Measurements from ENCODE around the gene SHISAL1. TPM values are rescaled to one million over a fixed set of nuclear protein-coding genes. Genes with fewer than 3 reads are reported as not detected.
A peak's percentile ranks its signal among the peaks of the same experiment; 100 is the strongest.

SHISAL1 gene
- total and polyA plus RNA-seq, 10 of the 15 experiments (the other 5 are each of a cell fraction or from before 2014, with no cell fraction given): not detected

- POLR2A ChIA-PET: no interaction called here
- CTCF ChIA-PET: interaction anchor here (1.0 kb wide), 1 partner anchor 13 kb away, joined by 4 read pairs; no protein-coding TSS in a partner anchor
- H3K36me3 ChIP-seq (ENCODE audit: control insufficient read depth in 2 of 2, insufficient read depth in 2 of 2, low read length in 1 of 2): 0 out of 4 replicates have a peak, but pooled peaks cover 0 to 2% of the 10 kb centered on the region in 2 experiments
- SMC1A ChIA-PET (ENCODE audit: uncharacterized antibody, unreplicated experiment): no interaction called here
- RAD21 ChIA-PET (ENCODE audit: unreplicated experiment): interaction anchor here (1.5 kb wide), 1 partner anchor 13 kb away, joined by 9 read pairs; the partner anchor contains the start of gene PARVG
- H3K27me3 ChIP-seq (replicated peaks in 1 of 2; ENCODE audit: control insufficient read depth in 2 of 2, insufficient read depth in 2 of 2, low read length in 1 of 2): no peaks in the 10 kb centered on the region
- H3K9ac ChIP-seq (ENCODE audit: control insufficient read depth, insufficient read depth, low read length): no peak overlapping the region
- no peaks in the 10 kb centered on the region for H3K9me3 ChIP-seq (replicated peaks; ENCODE audit: control insufficient read depth, insufficient read depth, low read length)
- TF ChIP-seq, protein P1, sequence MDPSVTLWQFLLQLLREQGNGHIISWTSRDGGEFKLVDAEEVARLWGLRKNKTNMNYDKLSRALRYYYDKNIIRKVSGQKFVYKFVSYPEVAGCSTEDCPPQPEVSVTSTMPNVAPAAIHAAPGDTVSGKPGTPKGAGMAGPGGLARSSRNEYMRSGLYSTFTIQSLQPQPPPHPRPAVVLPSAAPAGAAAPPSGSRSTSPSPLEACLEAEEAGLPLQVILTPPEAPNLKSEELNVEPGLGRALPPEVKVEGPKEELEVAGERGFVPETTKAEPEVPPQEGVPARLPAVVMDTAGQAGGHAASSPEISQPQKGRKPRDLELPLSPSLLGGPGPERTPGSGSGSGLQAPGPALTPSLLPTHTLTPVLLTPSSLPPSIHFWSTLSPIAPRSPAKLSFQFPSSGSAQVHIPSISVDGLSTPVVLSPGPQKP (IDR thresholded peaks at IDR 0.05; ENCODE audit: low read depth, low read length): no peak
- no peak for TF ChIP-seq SUPT20H (IDR thresholded peaks at IDR 0.05; ENCODE audit: borderline replicate concordance, control insufficient read depth, low read depth, low read length)
- no peak for TF ChIP-seq CBX3 (IDR thresholded peaks at IDR 0.05; ENCODE audit: borderline replicate concordance, low read depth)
- no peak for TF ChIP-seq NFYB (IDR thresholded peaks at IDR 0.05; ENCODE audit: insufficient read depth, low read depth, low read length)
- TF ChIP-seq MTA3 (IDR thresholded peaks at IDR 0.05; ENCODE audit: borderline replicate concordance, low read length): no peak
- TF ChIP-seq RUNX3 (IDR thresholded peaks at IDR 0.05; ENCODE audit: low read length): no peak
- no peak for TF ChIP-seq SP1 (IDR thresholded peaks at IDR 0.05; ENCODE audit: low read depth, low read length)
- TF ChIP-seq TCF7 (IDR thresholded peaks at IDR 0.05; ENCODE audit: borderline replicate concordance): no peak
- TF ChIP-seq REST (IDR thresholded peaks at IDR 0.05; ENCODE audit: low read depth, low read length): no peak
- TF ChIP-seq, protein P2, sequence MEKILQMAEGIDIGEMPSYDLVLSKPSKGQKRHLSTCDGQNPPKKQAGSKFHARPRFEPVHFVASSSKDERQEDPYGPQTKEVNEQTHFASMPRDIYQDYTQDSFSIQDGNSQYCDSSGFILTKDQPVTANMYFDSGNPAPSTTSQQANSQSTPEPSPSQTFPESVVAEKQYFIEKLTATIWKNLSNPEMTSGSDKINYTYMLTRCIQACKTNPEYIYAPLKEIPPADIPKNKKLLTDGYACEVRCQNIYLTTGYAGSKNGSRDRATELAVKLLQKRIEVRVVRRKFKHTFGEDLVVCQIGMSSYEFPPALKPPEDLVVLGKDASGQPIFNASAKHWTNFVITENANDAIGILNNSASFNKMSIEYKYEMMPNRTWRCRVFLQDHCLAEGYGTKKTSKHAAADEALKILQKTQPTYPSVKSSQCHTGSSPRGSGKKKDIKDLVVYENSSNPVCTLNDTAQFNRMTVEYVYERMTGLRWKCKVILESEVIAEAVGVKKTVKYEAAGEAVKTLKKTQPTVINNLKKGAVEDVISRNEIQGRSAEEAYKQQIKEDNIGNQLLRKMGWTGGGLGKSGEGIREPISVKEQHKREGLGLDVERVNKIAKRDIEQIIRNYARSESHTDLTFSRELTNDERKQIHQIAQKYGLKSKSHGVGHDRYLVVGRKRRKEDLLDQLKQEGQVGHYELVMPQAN (conservative IDR thresholded peaks at IDR 0.05): no peak
- TF ChIP-seq SREBF2 (IDR thresholded peaks at IDR 0.05; ENCODE audit: low read length): no peak
- TF ChIP-seq POU2F2 (IDR thresholded peaks at IDR 0.05; ENCODE audit: borderline replicate concordance, low read depth, low read length): no peak
- no peak for TF ChIP-seq CHD1 (IDR thresholded peaks at IDR 0.05; ENCODE audit: low read depth, low read length)
- no peak for FAIRE-seq
- no peak overlapping the region for H3K27ac ChIP-seq (ENCODE audit: control insufficient read depth, insufficient read depth)
- intact Hi-C loops (cut with micrococcal nuclease; ENCODE audit: unreplicated experiment): no loop called here
- DNase-seq (ENCODE audit: low read depth, low spot score): no peak
- WGBS (ENCODE audit: insufficient coverage, insufficient replicate concordance, low lambda C conversion rate, missing lambda C conversion rate): 62% methylated on average over 2 of the region's 2 CpGs
- in situ Hi-C loops (cut with MboI): no loop called here
- no peak overlapping the region for H3K4me3 ChIP-seq
- H4K20me1 ChIP-seq (ENCODE audit: control insufficient read depth, insufficient read depth): no peaks in the 10 kb centered on the region
- H3K4me1 ChIP-seq (ENCODE audit: control insufficient read depth, insufficient read depth, low read length): peaks cover 43% of the 10 kb centered on the region
- H3K4me2 ChIP-seq (ENCODE audit: control insufficient read depth, insufficient read depth): no peak overlapping the region
- ATAC-seq: no peak
- no peak overlapping the region for H2AFZ ChIP-seq (ENCODE audit: control insufficient read depth, low read depth, low read length)
- no peaks in the 10 kb centered on the region for H3K79me2 ChIP-seq (ENCODE audit: control insufficient read depth, insufficient read depth, low read length)
- BruUV-seq (replicated peaks): TSS peak; percentile 51
These were observed 118.2 kb downstream of the SHISAL1 start for GRCh38 chr22:44194569-44194968.

Measured in GM12878 (cell line).